SH-SY5Y (cell line): ENCODE measurements around the gene NR2C2AP.

Experiments used
- GATA2 ChIP-seq: IDR thresholded peaks from 2 replicates; pipeline ENCODE4 v1.6.1; 2011; ENCODE audit warnings: mild to moderate bottlenecking, low read depth, low read length
- GATA3 ChIP-seq: IDR thresholded peaks from 2 replicates; pipeline ENCODE4 v1.6.1; 2011; ENCODE audit warnings: low read depth, mild to moderate bottlenecking, low read length, moderate library complexity

The NR2C2AP gene

DNA sequence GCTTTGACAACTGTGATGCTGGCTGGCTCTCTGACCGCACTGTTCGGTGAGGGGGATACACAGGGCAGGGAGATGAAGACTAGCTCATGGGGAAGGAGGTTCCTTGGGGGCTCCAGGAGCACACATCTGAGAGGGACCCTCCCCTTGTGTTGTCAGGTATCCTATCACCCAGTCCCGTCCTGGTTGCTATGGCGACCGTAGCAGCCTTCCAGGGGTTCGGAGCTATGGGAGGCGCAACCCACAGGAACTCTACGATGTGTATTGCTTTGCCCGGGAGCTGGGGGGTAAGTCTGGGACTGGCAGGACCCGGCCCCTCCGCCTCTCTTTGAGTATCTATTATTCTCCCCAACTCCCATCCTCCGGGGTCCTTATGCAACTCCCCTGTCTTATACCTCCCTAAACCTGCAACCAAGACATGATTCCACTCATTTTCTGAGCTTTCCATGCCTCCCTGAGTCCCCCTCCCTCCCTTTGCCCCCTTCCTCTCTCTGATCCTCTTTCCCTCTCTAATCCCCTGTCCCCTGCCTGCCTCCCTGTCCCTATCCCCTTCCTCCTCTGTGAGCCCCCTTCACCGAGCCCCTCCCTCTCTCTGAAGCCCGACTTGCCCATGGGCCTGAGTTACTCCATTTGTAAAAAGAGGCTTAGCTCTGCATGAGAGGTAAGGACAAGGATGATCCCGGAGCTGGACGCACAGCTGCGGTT is 21.1 kb upstream of the NR2C2AP start:
- TF ChIP-seq GATA3, result no peak
- TF ChIP-seq GATA2, result no peak

DNA sequence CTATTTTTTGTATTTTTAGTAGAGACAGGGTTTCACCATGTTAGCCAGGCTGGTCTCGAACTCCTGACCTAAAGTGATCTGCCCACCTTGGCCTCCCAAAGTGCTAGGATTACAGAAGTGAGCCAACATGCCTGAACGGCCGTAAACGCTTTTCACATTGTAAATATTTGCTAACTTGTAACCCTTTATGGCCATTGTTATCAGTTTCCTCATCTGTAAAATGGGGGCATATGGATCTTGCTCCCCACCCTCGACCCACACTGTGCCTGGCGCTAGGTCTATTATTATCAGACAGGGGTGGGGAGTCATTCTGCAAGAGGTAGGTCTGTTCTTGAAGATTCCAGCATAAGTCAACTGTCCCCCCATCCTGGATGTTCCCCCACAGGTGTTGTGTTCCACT is 20.4 kb upstream of the NR2C2AP start:
- no peak for TF ChIP-seq GATA3
- no peak for TF ChIP-seq GATA2

DNA sequence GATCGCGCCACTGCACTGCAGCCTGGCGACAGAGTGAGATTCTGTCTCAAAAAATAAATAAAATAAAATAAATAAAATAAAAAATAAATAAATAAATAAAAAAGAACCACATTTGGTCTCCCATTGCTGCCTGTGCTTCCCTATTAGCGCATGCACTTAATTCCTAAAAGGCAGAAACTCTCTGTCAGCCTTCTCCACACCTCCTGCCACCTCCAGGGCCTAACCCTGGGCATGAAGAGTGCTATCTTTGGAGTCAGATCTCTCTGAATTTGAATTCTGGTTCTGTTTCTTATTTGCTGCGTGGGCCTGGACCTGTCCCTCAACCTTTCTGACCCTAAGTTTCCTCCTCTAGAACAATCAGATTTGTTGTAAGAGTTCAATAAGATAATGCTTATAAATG is 19.8 kb upstream of the NR2C2AP start:
- no peak for TF ChIP-seq GATA2
- TF ChIP-seq GATA3, result no peak

DNA sequence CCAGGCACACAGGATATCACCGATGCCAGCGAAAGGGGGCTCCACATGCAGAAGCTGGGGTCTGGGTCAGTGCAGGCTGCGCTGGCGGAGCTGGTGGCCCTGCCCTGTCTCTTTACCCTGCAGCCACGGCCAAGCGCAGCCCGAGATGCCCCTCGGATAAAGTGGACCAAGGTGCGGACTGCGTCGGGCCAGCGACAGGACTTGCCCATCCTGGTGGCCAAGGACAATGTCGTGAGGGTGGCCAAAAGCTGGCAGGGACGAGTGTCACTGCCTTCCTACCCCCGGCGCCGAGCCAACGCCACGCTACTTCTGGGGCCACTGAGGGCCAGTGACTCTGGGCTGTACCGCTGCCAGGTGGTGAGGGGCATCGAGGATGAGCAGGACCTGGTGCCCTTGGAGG is 15.7 kb upstream of the NR2C2AP start:
- TF ChIP-seq GATA3, result no peak
- no peak for TF ChIP-seq GATA2

DNA sequence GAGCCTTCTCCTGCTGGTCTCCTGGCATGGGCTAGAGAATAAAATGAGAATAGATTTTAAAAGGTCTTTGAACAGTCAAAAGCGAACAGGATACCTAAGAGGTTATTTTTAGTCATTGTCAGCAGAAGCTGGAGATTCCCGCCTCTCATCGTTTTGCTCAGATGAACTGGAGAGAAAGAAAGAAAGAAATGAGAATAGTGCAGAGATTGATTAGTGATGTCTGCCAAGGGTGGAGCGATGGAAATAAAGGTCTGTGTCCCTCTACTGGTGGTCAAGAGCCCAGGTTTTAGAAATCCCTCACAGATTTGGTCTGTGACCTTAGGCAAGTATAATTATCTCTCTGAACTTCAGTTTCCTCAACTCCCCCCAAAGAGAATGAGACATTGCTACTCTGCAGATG is 13.9 kb upstream of the NR2C2AP start:
- no peak for TF ChIP-seq GATA3
- TF ChIP-seq GATA2, result no peak

DNA sequence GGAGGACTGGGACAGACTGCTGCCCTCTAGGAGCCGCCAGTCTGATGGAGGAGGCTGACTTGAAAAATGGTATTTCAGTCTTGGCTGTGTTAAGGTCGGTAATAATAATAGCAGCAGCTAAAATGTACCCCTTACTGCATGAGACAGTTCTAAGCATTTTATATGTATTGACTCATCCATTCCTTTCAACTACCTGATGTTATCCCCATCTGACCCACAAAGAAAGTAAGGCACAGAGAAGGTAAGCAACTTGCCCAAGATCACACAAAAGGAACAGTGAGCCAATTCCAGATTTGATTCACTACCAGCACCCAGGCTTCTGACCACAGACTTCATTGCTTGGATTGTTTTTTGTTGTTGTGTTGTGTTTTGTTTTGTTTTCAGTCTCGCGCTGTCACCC is 12.6 kb upstream of the NR2C2AP start:
- TF ChIP-seq GATA3 (no peak), GATA2 (no peak)

DNA sequence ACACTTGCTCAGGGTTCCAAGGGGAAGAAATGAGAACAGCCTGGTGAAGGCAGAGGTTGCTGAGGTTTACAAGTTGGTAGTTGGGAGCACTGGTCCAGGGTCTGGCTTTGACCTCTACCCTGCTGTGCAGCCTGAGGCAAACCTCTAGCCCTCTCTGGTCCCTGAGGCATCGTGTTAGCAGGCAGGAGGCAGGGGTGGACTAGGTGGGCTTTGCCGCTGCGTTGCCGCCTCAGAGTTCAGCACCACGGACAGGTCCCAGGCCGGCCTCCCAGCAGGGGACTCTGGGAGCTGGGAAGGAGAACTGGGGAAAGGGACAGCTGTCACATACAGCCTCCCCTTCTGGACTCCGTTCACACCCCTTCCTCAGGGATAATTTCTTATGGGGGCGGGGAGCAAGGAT is 11.7 kb upstream of the NR2C2AP start:
- TF ChIP-seq GATA3, result no peak
- TF ChIP-seq GATA2, result no peak

DNA sequence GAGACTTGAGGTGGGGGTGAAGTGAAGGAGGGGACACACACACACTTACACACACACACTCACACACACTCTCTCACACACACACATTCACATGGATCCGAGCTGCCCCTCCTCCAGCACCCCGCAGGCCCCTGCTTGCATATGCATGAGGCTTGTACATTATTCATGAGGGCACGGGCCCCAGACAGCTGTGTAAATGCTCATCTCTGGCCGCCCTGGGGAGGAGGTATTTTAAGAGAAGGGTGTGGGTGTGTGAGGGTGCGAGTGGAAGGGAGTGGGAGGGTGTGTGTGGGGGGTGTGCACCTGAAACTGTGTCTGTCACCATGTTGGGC is 10.9 kb upstream of the NR2C2AP start:
- TF ChIP-seq GATA3, result no peak
- no peak for TF ChIP-seq GATA2

DNA sequence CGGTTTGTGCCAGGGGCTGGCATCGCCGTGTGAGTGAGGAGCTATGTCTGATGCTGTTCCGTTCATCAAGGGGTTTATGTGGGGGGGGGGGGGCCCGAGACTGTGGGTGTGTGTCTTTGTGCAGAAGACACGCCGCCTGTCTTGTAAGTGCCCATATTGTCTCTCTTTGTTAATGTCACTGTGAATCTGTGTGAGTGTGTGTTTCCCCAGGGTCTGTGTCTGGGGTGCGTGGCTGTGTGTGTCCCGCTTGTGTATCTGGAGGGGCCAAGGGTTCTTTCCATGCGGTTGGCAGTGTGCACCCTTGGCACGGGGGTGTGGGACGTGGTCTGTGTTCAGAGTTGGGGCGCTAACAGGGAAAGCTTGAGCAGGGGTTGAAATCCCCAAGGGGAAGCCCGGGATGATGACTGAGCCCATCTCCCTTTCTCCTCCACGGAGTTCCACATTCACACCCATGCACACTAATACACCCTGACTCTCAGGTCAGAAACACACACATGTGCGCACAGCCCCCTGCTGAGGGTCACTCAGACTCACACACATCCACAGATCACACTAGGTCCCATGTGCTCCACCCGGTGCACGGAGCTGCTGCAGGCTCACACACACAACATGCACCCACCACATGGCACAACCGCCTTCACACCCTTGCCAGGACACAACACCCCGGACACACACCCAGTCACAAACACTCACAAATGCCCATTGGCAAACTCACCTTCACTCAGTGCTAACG is 10.4 kb upstream of the NR2C2AP start:
- no peak for TF ChIP-seq GATA2
- no peak for TF ChIP-seq GATA3

DNA sequence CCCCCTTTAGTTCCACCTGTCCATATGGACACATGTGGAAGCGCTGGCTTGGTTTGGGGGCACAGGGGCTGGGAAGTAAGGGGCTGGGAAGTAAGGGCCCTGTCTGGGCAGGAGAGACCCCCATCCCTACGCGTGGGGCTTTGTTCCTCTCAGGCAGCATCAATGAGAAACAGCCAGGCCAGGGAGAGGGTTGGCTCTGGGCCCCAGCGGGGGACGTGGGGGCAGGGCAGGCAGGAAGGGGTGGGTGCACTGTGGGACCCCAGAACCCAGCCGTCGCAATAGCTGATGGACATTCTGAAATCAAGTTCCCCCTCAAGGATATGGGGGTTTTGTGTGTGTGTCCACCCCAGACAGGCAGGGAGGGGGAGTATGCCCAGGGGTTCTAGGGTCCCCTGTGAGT is 9.7 kb upstream of the NR2C2AP start:
- TF ChIP-seq GATA3 (no peak), GATA2 (no peak)

DNA sequence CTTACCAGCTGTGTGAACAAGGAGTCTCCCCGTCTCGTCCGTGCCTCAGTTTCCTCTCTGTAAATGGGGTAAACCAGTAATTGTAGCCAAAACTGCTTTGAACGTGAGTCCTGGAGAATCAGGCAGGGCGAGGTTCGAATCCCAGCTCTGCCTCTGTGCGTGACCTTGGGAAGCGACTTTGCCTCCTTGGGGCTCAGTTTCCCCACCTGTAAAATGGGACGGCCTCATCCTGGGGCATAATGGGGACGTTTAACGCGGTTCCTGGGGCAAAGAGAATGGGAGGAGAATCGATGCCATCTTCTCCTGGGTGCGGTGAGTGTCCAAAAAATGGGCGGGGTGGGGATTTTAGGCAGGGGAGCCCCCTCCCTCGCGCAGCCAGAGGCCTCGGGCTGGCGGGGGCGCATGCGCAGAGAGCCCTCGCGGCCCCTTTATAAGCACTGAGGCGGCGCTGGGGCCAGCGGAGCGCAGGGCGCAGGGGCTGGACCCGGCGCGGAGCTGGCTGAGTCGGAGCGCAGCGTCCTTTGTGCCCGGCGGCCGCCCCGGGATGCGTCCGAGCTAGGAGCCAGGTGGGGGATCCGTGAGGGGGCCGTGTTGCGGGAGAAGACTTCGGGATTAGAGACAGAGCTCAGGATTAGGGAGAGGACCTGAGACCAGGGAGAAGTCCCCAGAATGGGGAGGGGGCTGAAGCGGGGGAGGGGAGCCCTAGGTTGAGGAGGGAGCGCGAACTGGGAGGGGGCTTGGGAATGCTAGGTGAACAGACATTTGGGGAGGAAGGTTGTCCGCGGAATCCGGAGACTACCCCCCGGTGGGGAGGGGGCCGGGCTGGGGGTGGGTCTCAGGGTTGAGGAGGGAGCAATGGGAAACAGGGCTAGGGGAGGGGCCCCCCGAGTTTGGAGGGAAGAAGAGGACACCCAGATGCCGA is 8.5 kb upstream of the NR2C2AP start, which contains the start of gene NCAN:
Gene NCAN (plus strand): TSS at position 460 of the 922 bp plus-strand sequence. CDS start 4,996 bp downstream, outside the sequence.
- TF ChIP-seq GATA2 (no peak), GATA3 (no peak)

DNA sequence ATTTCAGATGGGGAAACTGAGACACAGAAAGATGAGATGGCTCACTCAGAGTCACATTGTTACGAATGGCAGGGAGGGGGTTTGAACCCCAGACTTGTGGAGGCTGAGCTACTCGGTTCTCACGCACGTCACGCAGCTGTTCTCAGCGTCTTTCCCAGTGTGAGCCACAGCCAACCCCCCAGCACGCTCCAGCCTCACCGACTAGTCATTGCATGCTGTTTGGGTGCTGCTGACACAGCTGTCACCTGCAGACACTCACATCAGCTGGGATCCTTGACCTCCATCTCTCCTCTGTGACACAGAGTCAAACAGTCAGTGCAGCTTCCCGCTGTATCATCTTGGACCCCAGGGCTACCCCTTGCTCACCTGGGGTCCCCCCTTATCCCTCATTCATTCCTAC is 6.2 kb upstream of the NR2C2AP start:
- TF ChIP-seq GATA2 (no peak), GATA3 (no peak)

DNA sequence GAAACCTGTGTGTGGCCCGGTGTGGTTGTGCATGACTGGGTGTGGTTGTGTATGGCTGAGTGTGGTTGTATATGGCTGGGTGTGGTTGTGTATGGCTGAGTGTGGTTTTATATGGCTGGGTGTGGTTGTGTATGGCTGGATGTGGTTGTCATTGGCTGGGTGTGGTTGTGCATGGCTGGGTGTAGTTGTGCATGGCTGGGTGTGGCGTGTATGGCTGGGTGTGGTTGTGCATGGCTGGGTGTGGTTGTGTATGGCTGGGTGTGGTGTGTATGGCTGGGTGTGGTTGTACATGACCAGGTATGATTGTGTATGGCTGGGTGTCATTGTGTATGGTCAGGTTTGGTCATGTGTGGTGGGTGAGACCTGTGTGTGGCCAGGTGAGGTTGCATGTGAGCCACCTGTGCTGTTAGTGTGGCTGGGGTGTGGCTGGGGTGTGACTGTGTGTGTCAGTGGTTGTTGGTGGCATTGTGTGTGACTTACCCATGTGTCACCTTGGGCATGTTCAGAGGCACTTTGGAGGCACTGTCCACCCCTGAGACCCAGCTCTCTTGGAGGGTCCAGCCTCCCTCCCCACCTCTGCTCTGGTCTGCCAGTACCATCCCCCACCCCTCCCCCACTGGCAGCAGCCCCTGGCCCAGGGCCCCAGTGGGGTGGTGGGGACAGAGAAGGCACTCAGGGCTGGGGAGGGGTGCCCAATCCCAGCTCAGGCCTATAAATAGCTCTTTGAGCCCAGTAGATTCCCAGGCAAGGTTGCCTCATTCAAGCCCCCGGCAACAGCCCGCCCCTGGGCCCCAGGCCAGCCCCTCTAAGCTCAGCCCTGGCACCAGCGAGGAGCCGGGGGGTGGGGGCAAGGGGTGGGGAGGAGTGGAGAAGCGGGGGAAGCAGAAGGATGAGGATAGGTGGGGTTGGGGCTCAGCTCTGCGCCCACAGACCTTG is 4.7 kb upstream of the NR2C2AP start:
- no peak for TF ChIP-seq GATA3
- no peak for TF ChIP-seq GATA2
